GM12891 (cell line): ENCODE results near the gene TXNRD3.
"Not testable (repeated sequence)": the region's sequence is repeated elsewhere in the genome, so short reads cannot be mapped to it uniquely, and the experiment has no call there.

Experiments
- DNase-seq: peaks from one replicate; pipeline ENCODE4 v3.0.0; 2011; ENCODE audit warnings: low spot score; ENCODE audit not compliant: insufficient read length
- FAIRE-seq: peaks from 2 replicates; lab custom pipeline; 2011; peaks lifted over from hg19 to GRCh38; lab: Jason Lieb, UNC
- PAX5 ChIP-seq: IDR thresholded peaks from 2 replicates; pipeline ENCODE4 v1.6.1; 2011; ENCODE audit warnings: low read length, moderate library complexity, mild to moderate bottlenecking; ENCODE audit not compliant: insufficient read depth, severe bottlenecking
- POLR2A ChIP-seq: IDR thresholded peaks from 2 replicates; pipeline ENCODE4 v1.6.1; 2011; ENCODE audit warnings: low read depth, low read length, control low read depth
- POLR2AphosphoS5 ChIP-seq: IDR thresholded peaks from 2 replicates; pipeline ENCODE4 v1.6.1; 2011; ENCODE audit warnings: low read depth, low read length, control low read depth
- POU2F2 ChIP-seq: IDR thresholded peaks from 2 replicates; pipeline ENCODE4 v1.6.1; 2011; ENCODE audit warnings: low read depth, mild to moderate bottlenecking, control low read depth, low read length, moderate library complexity
- SPI1 ChIP-seq: IDR thresholded peaks from 2 replicates; pipeline ENCODE4 v1.6.1; 2011; ENCODE audit warnings: low read depth, low read length, control low read depth
- TAF1 ChIP-seq: IDR thresholded peaks from 2 replicates; pipeline ENCODE4 v1.6.1; 2011; ENCODE audit warnings: low read depth, low read length, control low read depth

TXNRD3 gene

GRCh38 chr3:126655887-126656286, 963 bp upstream of the TXNRD3 start:
- FAIRE-seq (no peak), DNase-seq (no peak)
- no peak for TF ChIP-seq TAF1
- no peak for TF ChIP-seq POU2F2
- no peak for TF ChIP-seq SPI1
- TF ChIP-seq POLR2AphosphoS5 = no peak

GRCh38 chr3:126649556-126650092, 5.3 kb downstream of the TXNRD3 start:
- DNase-seq (no peak), FAIRE-seq (no peak)
- TF ChIP-seq POLR2AphosphoS5 (no peak), POLR2A (no peak), SPI1 (no peak), TAF1 (no peak), POU2F2 (no peak), PAX5 (no peak)

- FAIRE-seq = no peak
- no peak for DNase-seq
- TF ChIP-seq SPI1 (no peak), PAX5 (no peak), TAF1 (no peak), POLR2A (no peak), POU2F2 (no peak), POLR2AphosphoS5 (no peak)
Observed at GRCh38 chr3:126646674-126647073, 8.2 kb downstream of the TXNRD3 start.

GRCh38 chr3:126644615-126645014, 10.3 kb downstream of the TXNRD3 start:
- TF ChIP-seq POLR2A (no peak), POU2F2 (no peak), SPI1 (no peak), POLR2AphosphoS5 (no peak), TAF1 (no peak), PAX5 (no peak)
- DNase-seq (no peak), FAIRE-seq (no peak)

GRCh38 chr3:126638790-126639189, 16.1 kb downstream of the TXNRD3 start:
- TF ChIP-seq TAF1 (no peak), POU2F2 (no peak)
- no peak for FAIRE-seq
- DNase-seq = no peak

GRCh38 chr3:126636436-126636835, 18.5 kb downstream of the TXNRD3 start:
- FAIRE-seq (no peak), DNase-seq (no peak)
- TF ChIP-seq SPI1 (no peak), TAF1 (no peak), POLR2AphosphoS5 (no peak), POU2F2 (no peak), POLR2A (no peak), PAX5 (no peak)

- no peak for TF ChIP-seq PAX5
- TF ChIP-seq POLR2AphosphoS5 = no peak
- TF ChIP-seq TAF1 = no peak
- TF ChIP-seq SPI1 = no peak
- no peak for TF ChIP-seq POU2F2
- no peak for TF ChIP-seq POLR2A
- FAIRE-seq = no peak
- DNase-seq = no peak
Observed at GRCh38 chr3:126634803-126635202, 20.1 kb downstream of the TXNRD3 start.

GRCh38 chr3:126630020-126630419, 24.9 kb downstream of the TXNRD3 start:
- no peak for FAIRE-seq
- no peak for DNase-seq
- TF ChIP-seq POU2F2 = no peak
- no peak for TF ChIP-seq TAF1
- TF ChIP-seq POLR2AphosphoS5 = no peak
- no peak for TF ChIP-seq PAX5
- no peak for TF ChIP-seq POLR2A
- no peak for TF ChIP-seq SPI1

- not testable (repeated sequence) for DNase-seq, FAIRE-seq
Observed at GRCh38 chr3:126625735-126626134, 29.2 kb downstream of the TXNRD3 start.

- FAIRE-seq (no peak), DNase-seq (no peak)
- TF ChIP-seq POLR2A = no peak
- no peak for TF ChIP-seq POU2F2
- no peak for TF ChIP-seq TAF1
- no peak for TF ChIP-seq SPI1
- TF ChIP-seq POLR2AphosphoS5 = no peak
- TF ChIP-seq PAX5 = no peak
Observed at GRCh38 chr3:126622694-126623093, 32.2 kb downstream of the TXNRD3 start.

GRCh38 chr3:126621627-126622345, 33.1 kb downstream of the TXNRD3 start:
- FAIRE-seq (no peak), DNase-seq (no peak)
- TF ChIP-seq POU2F2 (no peak), TAF1 (no peak), PAX5 (no peak)
